Measurements from ENCODE around the gene CAMK2B.

The CAMK2B gene

GRCh38 chr7:44273681-44274622 lies 51.4 kb downstream of the CAMK2B start:
- Mint-ChIP-seq H3K27me3 (peaks cover 6% of the 10 kb centered on the region), H3K36me3 (ENCODE audit: low read depth) (no peaks in the 10 kb centered on the region), H3K4me1 (ENCODE audit: low read depth) (peaks cover 6% of the 10 kb centered on the region), H3K4me3 (no peak overlapping the region), H3K9me3 (no peaks in the 10 kb centered on the region), H3K27ac (no peak overlapping the region)
- intact Hi-C loops (cut with micrococcal nuclease): no loop called here

GRCh38 chr7:44272981-44273380 lies 52.4 kb downstream of the CAMK2B start:
- intact Hi-C loops (cut with micrococcal nuclease): no loop called here
- Mint-ChIP-seq H3K27me3 (peaks cover 9% of the 10 kb centered on the region), H3K4me3 (no peak overlapping the region), H3K27ac (no peak overlapping the region), H3K4me1 (ENCODE audit: low read depth) (no peaks in the 10 kb centered on the region), H3K9me3 (no peaks in the 10 kb centered on the region), H3K36me3 (ENCODE audit: low read depth) (no peaks in the 10 kb centered on the region)

GRCh38 chr7:44272456-44272855 lies 52.9 kb downstream of the CAMK2B start:
- Mint-ChIP-seq H3K36me3 (ENCODE audit: low read depth) (no peaks in the 10 kb centered on the region), H3K4me3 (no peak overlapping the region), H3K27ac (no peak overlapping the region), H3K4me1 (ENCODE audit: low read depth) (no peaks in the 10 kb centered on the region), H3K27me3 (peaks cover 12% of the 10 kb centered on the region), H3K9me3 (no peaks in the 10 kb centered on the region)
- intact Hi-C loops (cut with micrococcal nuclease): no loop called here

- Mint-ChIP-seq H3K27ac (no peak overlapping the region), H3K27me3 (peaks cover 6% of the 10 kb centered on the region), H3K4me3 (no peak overlapping the region)
Observed at GRCh38 chr7:44269943-44270493, 55.4 kb downstream of the CAMK2B start.

GRCh38 chr7:44269417-44269816 lies 56.0 kb downstream of the CAMK2B start:
- H3K9me3 Mint-ChIP-seq: no peaks in the 10 kb centered on the region
- intact Hi-C loops (cut with micrococcal nuclease): no loop called here
- H3K4me3 Mint-ChIP-seq: no peak overlapping the region
- no peaks in the 10 kb centered on the region for H3K36me3 Mint-ChIP-seq (ENCODE audit: low read depth)
- H3K27me3 Mint-ChIP-seq: peaks cover 7% of the 10 kb centered on the region
- no peaks in the 10 kb centered on the region for H3K4me1 Mint-ChIP-seq (ENCODE audit: low read depth)
- H3K27ac Mint-ChIP-seq: no peak overlapping the region

More at GRCh38 chr7:44269943-44270493, 55.4 kb downstream of the CAMK2B start:
- intact Hi-C loops (cut with micrococcal nuclease): no loop called here
- Mint-ChIP-seq H3K4me1 (ENCODE audit: low read depth) (no peaks in the 10 kb centered on the region), H3K36me3 (ENCODE audit: low read depth) (no peaks in the 10 kb centered on the region), H3K9me3 (no peaks in the 10 kb centered on the region)

- Mint-ChIP-seq H3K36me3 (ENCODE audit: low read depth) (no peaks in the 10 kb centered on the region), H3K4me3 (no peak overlapping the region), H3K4me1 (ENCODE audit: low read depth) (no peaks in the 10 kb centered on the region), H3K9me3 (no peaks in the 10 kb centered on the region), H3K27ac (no peak overlapping the region), H3K27me3 (peaks cover 14% of the 10 kb centered on the region)
- intact Hi-C loops (cut with micrococcal nuclease): no loop called here
Observed at GRCh38 chr7:44268671-44269070, 56.7 kb downstream of the CAMK2B start.

GRCh38 chr7:44267719-44268421 lies 57.5 kb downstream of the CAMK2B start:
- peaks cover 15% of the 10 kb centered on the region for H3K27me3 Mint-ChIP-seq
- no peaks in the 10 kb centered on the region for H3K4me1 Mint-ChIP-seq (ENCODE audit: low read depth)
- H3K4me3 Mint-ChIP-seq: no peak overlapping the region
- H3K27ac Mint-ChIP-seq: no peak overlapping the region
- H3K36me3 Mint-ChIP-seq (ENCODE audit: low read depth): no peaks in the 10 kb centered on the region
- intact Hi-C loops (cut with micrococcal nuclease): no loop called here
- H3K9me3 Mint-ChIP-seq: no peaks in the 10 kb centered on the region

- Mint-ChIP-seq H3K36me3 (ENCODE audit: low read depth) (no peaks in the 10 kb centered on the region), H3K4me3 (no peak overlapping the region), H3K27ac (no peak overlapping the region), H3K9me3 (no peaks in the 10 kb centered on the region), H3K4me1 (ENCODE audit: low read depth) (no peaks in the 10 kb centered on the region), H3K27me3 (peaks cover 18% of the 10 kb centered on the region)
- intact Hi-C loops (cut with micrococcal nuclease): no loop called here
Observed at GRCh38 chr7:44267178-44267577, 58.2 kb downstream of the CAMK2B start.

- H3K4me1 Mint-ChIP-seq (ENCODE audit: low read depth): no peaks in the 10 kb centered on the region
- H3K9me3 Mint-ChIP-seq: no peaks in the 10 kb centered on the region
- intact Hi-C loops (cut with micrococcal nuclease): no loop called here
- no peak overlapping the region for H3K27ac Mint-ChIP-seq
- H3K36me3 Mint-ChIP-seq (ENCODE audit: low read depth): no peaks in the 10 kb centered on the region
- H3K4me3 Mint-ChIP-seq: no peak overlapping the region
- H3K27me3 Mint-ChIP-seq: peaks cover 18% of the 10 kb centered on the region
Observed at GRCh38 chr7:44266526-44266925, 58.9 kb downstream of the CAMK2B start.

- Mint-ChIP-seq H3K27ac (no peak overlapping the region), H3K4me3 (no peak overlapping the region), H3K9me3 (no peaks in the 10 kb centered on the region), H3K36me3 (ENCODE audit: low read depth) (no peaks in the 10 kb centered on the region), H3K4me1 (ENCODE audit: low read depth) (no peaks in the 10 kb centered on the region), H3K27me3 (peaks cover 18% of the 10 kb centered on the region)
- intact Hi-C loops (cut with micrococcal nuclease): no loop called here
Observed at GRCh38 chr7:44265728-44266127, 59.7 kb downstream of the CAMK2B start.

GRCh38 chr7:44264221-44264931 lies 61.0 kb downstream of the CAMK2B start:
- no peaks in the 10 kb centered on the region for H3K36me3 Mint-ChIP-seq (ENCODE audit: low read depth)
- H3K9me3 Mint-ChIP-seq: no peaks in the 10 kb centered on the region
- H3K27me3 Mint-ChIP-seq: peaks cover 18% of the 10 kb centered on the region
- intact Hi-C loops (cut with micrococcal nuclease): no loop called here
- H3K4me3 Mint-ChIP-seq: no peak overlapping the region
- no peak overlapping the region for H3K27ac Mint-ChIP-seq
- peaks cover 10% of the 10 kb centered on the region for H3K4me1 Mint-ChIP-seq (ENCODE audit: low read depth)

GRCh38 chr7:44263326-44264082 lies 61.9 kb downstream of the CAMK2B start:
- intact Hi-C loops (cut with micrococcal nuclease): no loop called here
- no peaks in the 10 kb centered on the region for H3K36me3 Mint-ChIP-seq (ENCODE audit: low read depth)
- H3K27me3 Mint-ChIP-seq: peaks cover 18% of the 10 kb centered on the region
- no peaks in the 10 kb centered on the region for H3K9me3 Mint-ChIP-seq
- H3K4me3 Mint-ChIP-seq: no peak overlapping the region
- H3K4me1 Mint-ChIP-seq (ENCODE audit: low read depth): peaks cover 16% of the 10 kb centered on the region
- no peak overlapping the region for H3K27ac Mint-ChIP-seq

GRCh38 chr7:44262031-44262430 lies 63.4 kb downstream of the CAMK2B start:
- H3K4me1 Mint-ChIP-seq (ENCODE audit: low read depth): peaks cover 30% of the 10 kb centered on the region
- intact Hi-C loops (cut with micrococcal nuclease): no loop called here
- no peak overlapping the region for H3K27ac Mint-ChIP-seq
- peaks cover 12% of the 10 kb centered on the region for H3K27me3 Mint-ChIP-seq
- no peak overlapping the region for H3K4me3 Mint-ChIP-seq
- H3K36me3 Mint-ChIP-seq (ENCODE audit: low read depth): no peaks in the 10 kb centered on the region
- no peaks in the 10 kb centered on the region for H3K9me3 Mint-ChIP-seq

Measured in dendritic cell treated with granulocyte-macrophage colony-stimulating factor and Interleukin-4, amounts not matched to agents 40 ng/mL and 50 ng/mL, for 4 days (primary cell).